GM10266 (cell line): Measurements from ENCODE around the gene STOML1.

Experiments
- DNase-seq: peaks from one replicate; pipeline ENCODE4 v3.0.0; 2012; ENCODE audit errors: extremely low spot score
- CTCF ChIP-seq: IDR thresholded peaks from 2 replicates; pipeline ENCODE4 v1.5.1; 2012; ENCODE audit warnings: mild to moderate bottlenecking, low read depth; ENCODE audit not compliant: control insufficient read depth, insufficient read depth; ENCODE audit errors: missing control alignments

STOML1 gene

GRCh38 chr15:73950831-73951561 is 41.1 kb downstream of the STOML1 start:
- peak; percentile 68 for DNase-seq
- peak; percentile 68 for TF ChIP-seq CTCF

- TF ChIP-seq CTCF, result no peak
- no peak for DNase-seq
Observed at GRCh38 chr15:73950479-73950830, 41.6 kb downstream of the STOML1 start.

- TF ChIP-seq CTCF, result no peak
- DNase-seq, result no peak
Observed at GRCh38 chr15:73949496-73949895, 42.6 kb downstream of the STOML1 start.

- TF ChIP-seq CTCF, result no peak
- DNase-seq, result no peak
Observed at GRCh38 chr15:73948982-73949381, 43.1 kb downstream of the STOML1 start.

GRCh38 chr15:73948396-73948795 is 43.7 kb downstream of the STOML1 start:
- TF ChIP-seq CTCF, result no peak
- no peak for DNase-seq

GRCh38 chr15:73947651-73948050 is 44.4 kb downstream of the STOML1 start:
- DNase-seq, result no peak
- no peak for TF ChIP-seq CTCF

GRCh38 chr15:73946795-73947370 is 45.2 kb downstream of the STOML1 start:
- TF ChIP-seq CTCF, result no peak

More at GRCh38 chr15:73946795-73947370, 45.2 kb downstream of the STOML1 start:
- DNase-seq, result no peak
